ENCODE results near the gene TMEM198. TPM values are rescaled to one million over a fixed set of nuclear protein-coding genes. Genes with fewer than 3 reads are reported as not detected.
A peak's percentile ranks its signal among the peaks of the same experiment; 100 is the strongest.

TMEM198 gene
- total and polyA plus RNA-seq, 4 donors = 0.74 to 1.9 (median 1.5) TPM

DNA sequence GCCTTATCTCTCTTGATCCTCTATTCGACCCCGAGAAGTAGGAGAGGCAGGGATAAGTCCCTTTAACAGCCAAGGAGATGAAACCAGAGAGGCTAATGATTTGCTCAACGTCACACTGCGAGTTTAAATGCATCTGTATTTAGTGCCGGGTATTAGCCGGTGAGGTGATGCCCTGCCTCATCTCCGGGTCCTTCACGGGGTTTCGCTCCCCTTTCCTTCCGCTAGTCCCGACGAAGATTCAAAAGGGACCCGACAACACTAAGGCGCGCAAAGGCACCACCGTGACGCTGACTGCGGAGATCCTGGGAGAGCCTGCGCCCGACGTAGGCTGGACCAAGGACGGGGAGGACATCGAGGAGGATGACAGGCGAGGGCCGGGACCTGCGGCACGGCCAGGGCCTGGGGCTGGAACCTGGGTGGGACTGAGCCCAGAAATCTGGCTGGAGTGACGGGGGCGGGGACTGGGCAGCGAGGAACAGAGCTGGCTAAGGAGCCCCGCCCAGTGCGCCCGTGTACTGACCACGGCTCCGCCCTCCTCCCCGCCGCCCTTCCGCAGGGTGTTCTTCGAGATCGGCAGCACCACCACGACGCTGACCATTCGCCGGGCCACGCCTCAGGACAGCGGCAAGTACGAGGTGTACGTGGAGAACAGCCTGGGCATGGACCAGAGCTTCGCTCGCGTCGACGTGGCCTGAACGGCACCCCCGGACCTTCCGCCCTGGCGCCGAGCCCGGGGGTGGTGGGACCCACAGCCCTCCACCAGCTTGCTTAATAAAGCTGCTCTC is 46.1 kb upstream of the TMEM198 start:
- WGBS = 3% methylated on average over 59 of the region's 59 CpGs
- Histone ChIP-seq H3K4me1 (ENCODE audit: control insufficient read depth in 4 of 4, insufficient read depth in 4 of 4, low read length in 3 of 4) (peaks cover 6 to 32% (median 22%) of the 10 kb centered on the region in 4 donors), H3K9ac (ENCODE audit: low read depth in 1 of 2, low read length in 2 of 2) (peak overlapping the region; percentile 42 to 81), H3K4me3 (ENCODE audit: low read depth in 1 of 3, low read length in 3 of 3) (peak overlapping the region; percentile 60 to 94 (median 66)), H3K27me3 (ENCODE audit: control insufficient read depth in 4 of 4, insufficient read depth in 4 of 4, low read length in 3 of 4) (no peaks in the 10 kb centered on the region), H3K36me3 (ENCODE audit: control insufficient read depth in 4 of 4, insufficient read depth in 3 of 4, low read depth in 1 of 4, low read length in 3 of 4) (peaks cover 0 to 3% (median under 1%) of the 10 kb centered on the region in 4 donors), H3K27ac (ENCODE audit: low read depth in 1 of 2, low read length in 2 of 2) (peak overlapping the region; percentile 93 to 95), H3K9me3 (ENCODE audit: control insufficient read depth in 4 of 4, low read length in 3 of 4) (no peaks in the 10 kb centered on the region)
- TF ChIP-seq, protein P1, sequence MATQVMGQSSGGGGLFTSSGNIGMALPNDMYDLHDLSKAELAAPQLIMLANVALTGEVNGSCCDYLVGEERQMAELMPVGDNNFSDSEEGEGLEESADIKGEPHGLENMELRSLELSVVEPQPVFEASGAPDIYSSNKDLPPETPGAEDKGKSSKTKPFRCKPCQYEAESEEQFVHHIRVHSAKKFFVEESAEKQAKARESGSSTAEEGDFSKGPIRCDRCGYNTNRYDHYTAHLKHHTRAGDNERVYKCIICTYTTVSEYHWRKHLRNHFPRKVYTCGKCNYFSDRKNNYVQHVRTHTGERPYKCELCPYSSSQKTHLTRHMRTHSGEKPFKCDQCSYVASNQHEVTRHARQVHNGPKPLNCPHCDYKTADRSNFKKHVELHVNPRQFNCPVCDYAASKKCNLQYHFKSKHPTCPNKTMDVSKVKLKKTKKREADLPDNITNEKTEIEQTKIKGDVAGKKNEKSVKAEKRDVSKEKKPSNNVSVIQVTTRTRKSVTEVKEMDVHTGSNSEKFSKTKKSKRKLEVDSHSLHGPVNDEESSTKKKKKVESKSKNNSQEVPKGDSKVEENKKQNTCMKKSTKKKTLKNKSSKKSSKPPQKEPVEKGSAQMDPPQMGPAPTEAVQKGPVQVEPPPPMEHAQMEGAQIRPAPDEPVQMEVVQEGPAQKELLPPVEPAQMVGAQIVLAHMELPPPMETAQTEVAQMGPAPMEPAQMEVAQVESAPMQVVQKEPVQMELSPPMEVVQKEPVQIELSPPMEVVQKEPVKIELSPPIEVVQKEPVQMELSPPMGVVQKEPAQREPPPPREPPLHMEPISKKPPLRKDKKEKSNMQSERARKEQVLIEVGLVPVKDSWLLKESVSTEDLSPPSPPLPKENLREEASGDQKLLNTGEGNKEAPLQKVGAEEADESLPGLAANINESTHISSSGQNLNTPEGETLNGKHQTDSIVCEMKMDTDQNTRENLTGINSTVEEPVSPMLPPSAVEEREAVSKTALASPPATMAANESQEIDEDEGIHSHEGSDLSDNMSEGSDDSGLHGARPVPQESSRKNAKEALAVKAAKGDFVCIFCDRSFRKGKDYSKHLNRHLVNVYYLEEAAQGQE (IDR thresholded peaks at IDR 0.05) = no peak
- TF ChIP-seq RXRA (IDR thresholded peaks at IDR 0.05) = no peak
- TF ChIP-seq EGR1 (IDR thresholded peaks at IDR 0.05; ENCODE audit: low read depth in 2 of 2) = no peak
- TF ChIP-seq, protein P2, sequence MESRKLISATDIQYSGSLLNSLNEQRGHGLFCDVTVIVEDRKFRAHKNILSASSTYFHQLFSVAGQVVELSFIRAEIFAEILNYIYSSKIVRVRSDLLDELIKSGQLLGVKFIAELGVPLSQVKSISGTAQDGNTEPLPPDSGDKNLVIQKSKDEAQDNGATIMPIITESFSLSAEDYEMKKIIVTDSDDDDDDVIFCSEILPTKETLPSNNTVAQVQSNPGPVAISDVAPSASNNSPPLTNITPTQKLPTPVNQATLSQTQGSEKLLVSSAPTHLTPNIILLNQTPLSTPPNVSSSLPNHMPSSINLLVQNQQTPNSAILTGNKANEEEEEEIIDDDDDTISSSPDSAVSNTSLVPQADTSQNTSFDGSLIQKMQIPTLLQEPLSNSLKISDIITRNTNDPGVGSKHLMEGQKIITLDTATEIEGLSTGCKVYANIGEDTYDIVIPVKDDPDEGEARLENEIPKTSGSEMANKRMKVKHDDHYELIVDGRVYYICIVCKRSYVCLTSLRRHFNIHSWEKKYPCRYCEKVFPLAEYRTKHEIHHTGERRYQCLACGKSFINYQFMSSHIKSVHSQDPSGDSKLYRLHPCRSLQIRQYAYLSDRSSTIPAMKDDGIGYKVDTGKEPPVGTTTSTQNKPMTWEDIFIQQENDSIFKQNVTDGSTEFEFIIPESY (IDR thresholded peaks at IDR 0.05) = no peak
- TF ChIP-seq HNF4A (conservative IDR thresholded peaks at IDR 0.05) = no peak
- TF ChIP-seq, protein P3, sequence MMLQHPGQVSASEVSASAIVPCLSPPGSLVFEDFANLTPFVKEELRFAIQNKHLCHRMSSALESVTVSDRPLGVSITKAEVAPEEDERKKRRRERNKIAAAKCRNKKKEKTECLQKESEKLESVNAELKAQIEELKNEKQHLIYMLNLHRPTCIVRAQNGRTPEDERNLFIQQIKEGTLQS (IDR thresholded peaks at IDR 0.05) = no peak
- no peak for TF ChIP-seq RAD21 (IDR thresholded peaks at IDR 0.05)
- TF ChIP-seq, protein P4, sequence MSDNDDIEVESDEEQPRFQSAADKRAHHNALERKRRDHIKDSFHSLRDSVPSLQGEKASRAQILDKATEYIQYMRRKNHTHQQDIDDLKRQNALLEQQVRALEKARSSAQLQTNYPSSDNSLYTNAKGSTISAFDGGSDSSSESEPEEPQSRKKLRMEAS (IDR thresholded peaks at IDR 0.05) = no peak
- no peak for TF ChIP-seq FOXA1 (IDR thresholded peaks at IDR 0.05)
- TF ChIP-seq GABPA (IDR thresholded peaks at IDR 0.05 in 1 of 2, conservative IDR thresholded peaks at IDR 0.05 in 1 of 2) = no peak
- TF ChIP-seq JUND (IDR thresholded peaks at IDR 0.05) = no peak
- TF ChIP-seq NR2F2 (IDR thresholded peaks at IDR 0.05) = no peak
- peak; percentile 82 for DNase-seq (ENCODE audit: low spot score)

DNA sequence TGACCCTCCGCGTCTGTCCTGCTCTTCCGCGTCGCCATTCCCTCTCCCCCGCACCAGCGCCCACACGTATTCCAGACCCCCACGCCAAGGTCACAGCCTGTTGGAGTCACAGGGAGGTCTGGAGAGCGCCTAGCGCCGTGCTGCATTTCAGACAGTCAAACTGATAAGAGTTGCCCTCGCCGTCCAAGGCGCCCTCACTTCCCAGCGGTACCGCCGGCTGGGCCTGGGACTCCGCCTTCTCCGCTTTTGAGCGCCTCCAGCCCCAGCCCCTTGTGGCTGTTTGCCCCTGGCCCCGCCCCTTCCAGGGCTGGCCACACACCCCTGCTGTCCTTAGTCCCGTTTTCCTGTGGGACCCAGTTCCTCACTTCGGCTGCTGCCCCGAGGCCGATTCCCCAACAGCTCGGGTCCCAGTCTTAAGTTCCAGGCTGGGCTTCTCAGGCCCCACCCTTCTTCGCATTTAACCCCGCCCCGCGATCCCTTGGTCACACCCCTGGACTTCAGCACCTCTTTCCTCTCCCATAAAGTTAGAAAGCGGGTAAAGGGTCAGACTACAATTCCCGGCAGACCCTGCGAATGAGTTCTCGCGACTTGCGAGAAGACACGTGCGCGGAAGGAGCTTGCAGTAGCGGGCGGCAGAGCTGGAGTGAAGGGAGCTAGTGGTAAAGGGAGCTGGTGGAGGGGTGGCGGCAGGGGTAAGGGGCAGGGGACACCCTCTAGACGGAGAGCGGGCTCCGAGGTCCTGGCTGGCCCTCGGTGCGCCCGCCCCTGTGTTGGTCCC is 45.4 kb upstream of the TMEM198 start, which contains the start of gene GMPPA:
Gene GMPPA (plus strand): TSS at position 612 of the 778 bp plus-strand sequence. CDS start 1,085 bp downstream, outside the sequence.
- Histone ChIP-seq H3K27me3 (ENCODE audit: control insufficient read depth in 4 of 4, insufficient read depth in 4 of 4, low read length in 3 of 4) (no peaks in the 10 kb centered on the region), H3K27ac (ENCODE audit: low read depth in 1 of 2, low read length in 2 of 2) (peak within 1 kb of the TSS; percentile 93 to 95), H3K4me1 (ENCODE audit: control insufficient read depth in 4 of 4, insufficient read depth in 4 of 4, low read length in 3 of 4) (peaks cover 6 to 32% (median 22%) of the 10 kb centered on the region in 4 donors), H3K9ac (ENCODE audit: low read depth in 1 of 2, low read length in 2 of 2) (peak within 1 kb of the TSS; percentile 81 to 94), H3K9me3 (ENCODE audit: control insufficient read depth in 4 of 4, low read length in 3 of 4) (no peaks in the 10 kb centered on the region), H3K36me3 (ENCODE audit: control insufficient read depth in 4 of 4, insufficient read depth in 3 of 4, low read depth in 1 of 4, low read length in 3 of 4) (peaks cover 1 to 6% (median 2%) of the 10 kb centered on the region in 4 donors), H3K4me3 (ENCODE audit: low read depth in 1 of 3, low read length in 3 of 3) (peak within 1 kb of the TSS; percentile 60 to 94 (median 66))
- peak; percentile 95 for DNase-seq (ENCODE audit: low spot score)
- under 1% methylated on average over 49 of the region's 49 CpGs for WGBS
- TF ChIP-seq HNF4G (IDR thresholded peaks at IDR 0.05) (peak; percentile 82), JUND (IDR thresholded peaks at IDR 0.05) (peak; percentile 64 to 81), RXRA (IDR thresholded peaks at IDR 0.05) (peak; percentile 87 to 91), NR2F2 (IDR thresholded peaks at IDR 0.05) (peak; percentile 68), SP1 (IDR thresholded peaks at IDR 0.05) (peak; percentile 96), FOXA1 (IDR thresholded peaks at IDR 0.05) (no peak), FOXA2 (IDR thresholded peaks at IDR 0.05) (no peak), YY1 (IDR thresholded peaks at IDR 0.05) (peak; percentile 84), HNF4A (conservative IDR thresholded peaks at IDR 0.05) (peak; percentile 90 to 91), RAD21 (IDR thresholded peaks at IDR 0.05) (no peak)
- TF ChIP-seq, protein P2 (IDR thresholded peaks at IDR 0.05) = peak; percentile 99
- TF ChIP-seq, protein P1 (IDR thresholded peaks at IDR 0.05) = peak; percentile 96
- TF ChIP-seq, protein P3 (IDR thresholded peaks at IDR 0.05) = no peak
